Measurements from ENCODE around the gene SPDYC. TPM values are rescaled to one million over a fixed set of nuclear protein-coding genes. Genes with fewer than 3 reads are reported as not detected.

The SPDYC gene
- total and polyA plus RNA-seq, 11 donors, result not detected

- H3K4me1 ChIP-seq, result peaks cover 0 to 9% (median 0%) of the 10 kb centered on the region in 12 donors
- TF ChIP-seq POLR2A (IDR thresholded peaks at IDR 0.05) (no peak), CTCF (IDR thresholded peaks at IDR 0.05) (no peak)
- 83 to 90% (median 89%) methylated on average over 1 to 3 of the region's 3 CpGs for WGBS, 4 donors
Measured at GRCh38 chr11:65156926-65157325, 13.1 kb upstream of the SPDYC start.

GRCh38 chr11:65157336-65157735, 12.7 kb upstream of the SPDYC start:
- no peaks in the 10 kb centered on the region for H3K9me3 ChIP-seq
- no peaks in the 10 kb centered on the region for H3K27me3 ChIP-seq
- 62 to 77% (median 67%) methylated on average over 3 of the region's 3 CpGs for WGBS, 4 donors
- DNase-seq (no peak), ATAC-seq (no peak)
- H3K4me3 ChIP-seq, result no peak overlapping the region
- no peak overlapping the region for H3K27ac ChIP-seq
- intact Hi-C loops (cut with DNase I), result no loop called here
- peaks cover 0 to 5% (median 0%) of the 10 kb centered on the region in 12 donors for H3K4me1 ChIP-seq
- no peak for TF ChIP-seq POLR2A (IDR thresholded peaks at IDR 0.05)
- no peak for TF ChIP-seq CTCF (IDR thresholded peaks at IDR 0.05)
- H3K36me3 ChIP-seq, result no peaks in the 10 kb centered on the region

More at GRCh38 chr11:65156926-65157325, 13.1 kb upstream of the SPDYC start:
- Histone ChIP-seq H3K4me3 (no peak overlapping the region), H3K27me3 (no peaks in the 10 kb centered on the region), H3K9me3 (no peaks in the 10 kb centered on the region), H3K27ac (no peak overlapping the region), H3K36me3 (no peaks in the 10 kb centered on the region)
- intact Hi-C loops (cut with DNase I), result no loop called here
- DNase-seq, result no peak
- no peak for ATAC-seq

- no peaks in the 10 kb centered on the region for H3K9me3 ChIP-seq
- ATAC-seq, result no peak
- intact Hi-C loops (cut with DNase I), result no loop called here
- TF ChIP-seq CTCF (IDR thresholded peaks at IDR 0.05) (no peak), POLR2A (IDR thresholded peaks at IDR 0.05) (no peak)
- no peak for DNase-seq
- no peaks in the 10 kb centered on the region for H3K36me3 ChIP-seq
- H3K4me1 ChIP-seq, result no peaks in the 10 kb centered on the region
- WGBS, 4 donors, result 81 to 88% (median 82%) methylated on average over 5 of the region's 5 CpGs
- H3K27ac ChIP-seq, result no peak overlapping the region
- H3K27me3 ChIP-seq, result no peaks in the 10 kb centered on the region
- no peak overlapping the region for H3K4me3 ChIP-seq
Measured at GRCh38 chr11:65159012-65159411, 11.0 kb upstream of the SPDYC start.

- ATAC-seq (no peak), DNase-seq (no peak)
- intact Hi-C loops (cut with DNase I), result no loop called here
- TF ChIP-seq CTCF (IDR thresholded peaks at IDR 0.05) (no peak), POLR2A (IDR thresholded peaks at IDR 0.05) (no peak)
- Histone ChIP-seq H3K9me3 (no peaks in the 10 kb centered on the region), H3K27me3 (no peaks in the 10 kb centered on the region), H3K4me1 (no peaks in the 10 kb centered on the region), H3K36me3 (no peaks in the 10 kb centered on the region), H3K27ac (no peak overlapping the region), H3K4me3 (no peak overlapping the region)
- WGBS, 4 donors, result 79 to 84% (median 81%) methylated on average over 3 of the region's 3 CpGs
Measured at GRCh38 chr11:65160643-65161042, 9.4 kb upstream of the SPDYC start.
